A673 (cell line): ENCODE measurements around the gene LEMD1. TPM values are rescaled to one million over a fixed set of nuclear protein-coding genes. Genes with fewer than 3 reads are reported as not detected.

Experiments used
- BruUV-seq: library from RNA; stranded (reverse); fragments of 400-500 nt; replicated peaks from 2 replicates; lab custom pipeline; 2021; lab: Mats Ljungman, UMichigan
- CTCF ChIA-PET: fragments of 300-600 bp; sonication (Branson Sonifier 250); formaldehyde crosslinking; loops from one replicate; lab custom pipeline; 2022; ENCODE audit warnings: antibody characterized with exemption; lab: Charles Lee
- POLR2A ChIA-PET: fragments of 300-600 bp; sonication (Branson Sonifier 250); formaldehyde crosslinking; loops from one replicate; lab custom pipeline; 2022; ENCODE audit warnings: antibody characterized with exemption; ENCODE audit not compliant: low non-redundant PET; lab: Charles Lee
- DNase-seq: peaks from one replicate; pipeline ENCODE4 v3.0.0-alpha.2; 2015; ENCODE audit warnings: low spot score
- H3K27ac ChIP-seq: fragments of 200-600 bp; sonication (generic); 2 replicates; pipeline ENCODE4 v1.5.1; 2016; ENCODE audit warnings: mixed run types, low read depth, mild to moderate bottlenecking, mixed read lengths, antibody characterized with exemption, low read length; ENCODE audit not compliant: poor library complexity, severe bottlenecking
- H3K27me3 ChIP-seq: fragments of 200-600 bp; sonication (generic); replicated peaks from 2 replicates; pipeline ENCODE4 v1.6.1; 2017; ENCODE audit warnings: mixed run types, low read depth, mild to moderate bottlenecking, mixed read lengths, antibody characterized with exemption, low read length; ENCODE audit not compliant: insufficient read depth, poor library complexity
- H3K36me3 ChIP-seq: fragments of 200-600 bp; sonication (generic); 2 replicates; pipeline ENCODE4 v1.6.1; 2016; ENCODE audit warnings: mixed run types, mild to moderate bottlenecking, mixed read lengths, antibody characterized with exemption, low read length; ENCODE audit not compliant: insufficient read depth, poor library complexity, severe bottlenecking
- H3K4me1 ChIP-seq: fragments of 200-600 bp; sonication (generic); 2 replicates; pipeline ENCODE4 v1.6.1; 2017; ENCODE audit warnings: mixed run types, mild to moderate bottlenecking, mixed read lengths, antibody characterized with exemption, low read length; ENCODE audit not compliant: insufficient read depth, poor library complexity, severe bottlenecking
- H3K4me3 ChIP-seq: fragments of 200-600 bp; sonication (generic); 2 replicates; pipeline ENCODE4 v1.5.1; 2016; ENCODE audit warnings: low read depth, mixed run types, mild to moderate bottlenecking, mixed read lengths, low read length; ENCODE audit not compliant: poor library complexity, severe bottlenecking
- H3K9me3 ChIP-seq: fragments of 200-600 bp; sonication (generic); 2 replicates; pipeline ENCODE4 v1.6.1; 2016; ENCODE audit warnings: mixed run types, low read depth, mild to moderate bottlenecking, mixed read lengths, antibody characterized with exemption, low read length; ENCODE audit not compliant: poor library complexity, severe bottlenecking
- CTCF ChIP-seq: fragments of 300-800, 200-600 bp; sonication (generic); conservative IDR thresholded peaks from 2 replicates; pipeline ENCODE4 v1.5.1; 2017; ENCODE audit warnings: low read depth, mild to moderate bottlenecking, antibody characterized with exemption, low read length, moderate library complexity, mixed read lengths
- EZH2 ChIP-seq: fragments of 200-600 bp; sonication (generic); IDR thresholded peaks from 2 replicates; pipeline ENCODE4 v1.6.1; 2017; ENCODE audit warnings: borderline replicate concordance, low read depth, mild to moderate bottlenecking, mixed read lengths, antibody characterized with exemption, low read length; ENCODE audit not compliant: poor library complexity, severe bottlenecking
- intact Hi-C: fragments of 100-400 bp; cut with micrococcal nuclease; formaldehyde crosslinking; loops from one replicate; pipeline ENCODE4 v1.10.0; 2022; ENCODE audit not compliant: unreplicated experiment
- total RNA-seq: library from RNA; stranded (reverse); gene quantifications from 2 replicates; pipeline ENCODE4 v1.2.3, GENCODE V29; 2021

Gene LEMD1
- total RNA-seq, 1 experiment from 2014 or later, result 1.5 TPM

GRCh38 chr1:205442051-205442725 lies 20.3 kb upstream of the LEMD1 start:
- ChIA-PET CTCF (no interaction called here), POLR2A (no interaction called here)
- BruUV-seq, result no TSS peak
- DNase-seq, result no peak
- Histone ChIP-seq H3K36me3 (no peaks in the 10 kb centered on the region), H3K9me3 (no peaks in the 10 kb centered on the region), H3K27me3 (no peaks in the 10 kb centered on the region), H3K27ac (peak overlapping the region; percentile 58), H3K4me1 (peaks cover 86% of the 10 kb centered on the region), H3K4me3 (no peak overlapping the region)
- no peak for TF ChIP-seq EZH2
- TF ChIP-seq CTCF, result no peak
- intact Hi-C loops, result no loop called here

GRCh38 chr1:205441716-205442050 lies 19.8 kb upstream of the LEMD1 start:
- no peak for DNase-seq
- Histone ChIP-seq H3K9me3 (no peaks in the 10 kb centered on the region), H3K27ac (peak overlapping the region; percentile 58), H3K4me1 (peaks cover 81% of the 10 kb centered on the region), H3K36me3 (no peaks in the 10 kb centered on the region), H3K4me3 (no peak overlapping the region), H3K27me3 (no peaks in the 10 kb centered on the region)
- BruUV-seq, result no TSS peak
- ChIA-PET POLR2A (no interaction called here), CTCF (interaction anchor here (0.6 kb wide), 1 partner anchor 168 kb away, joined by 5 read pairs; no protein-coding TSS in a partner anchor)
- TF ChIP-seq CTCF (no peak), EZH2 (no peak)
- intact Hi-C loops, result no loop called here

GRCh38 chr1:205441318-205441633 lies 19.4 kb upstream of the LEMD1 start:
- no peak for TF ChIP-seq EZH2
- TF ChIP-seq CTCF, result no peak
- Histone ChIP-seq H3K36me3 (no peaks in the 10 kb centered on the region), H3K27me3 (no peaks in the 10 kb centered on the region), H3K9me3 (no peaks in the 10 kb centered on the region), H3K4me1 (peaks cover 76% of the 10 kb centered on the region), H3K4me3 (no peak overlapping the region), H3K27ac (peak overlapping the region; percentile 58)
- DNase-seq, result no peak
- intact Hi-C loops, result no loop called here
- ChIA-PET CTCF (interaction anchor here (0.6 kb wide), 1 partner anchor 168 kb away, joined by 5 read pairs; no protein-coding TSS in a partner anchor), POLR2A (no interaction called here)
- BruUV-seq, result no TSS peak
